Measurements from ENCODE around the gene DHRS13. TPM values are rescaled to one million over a fixed set of nuclear protein-coding genes. Genes with fewer than 3 reads are reported as not detected.

DHRS13 gene
- polyA plus RNA-seq, 2 of the 4 experiments (the other 2 are of a cell fraction): 4.8 to 7.0 TPM

DNA sequence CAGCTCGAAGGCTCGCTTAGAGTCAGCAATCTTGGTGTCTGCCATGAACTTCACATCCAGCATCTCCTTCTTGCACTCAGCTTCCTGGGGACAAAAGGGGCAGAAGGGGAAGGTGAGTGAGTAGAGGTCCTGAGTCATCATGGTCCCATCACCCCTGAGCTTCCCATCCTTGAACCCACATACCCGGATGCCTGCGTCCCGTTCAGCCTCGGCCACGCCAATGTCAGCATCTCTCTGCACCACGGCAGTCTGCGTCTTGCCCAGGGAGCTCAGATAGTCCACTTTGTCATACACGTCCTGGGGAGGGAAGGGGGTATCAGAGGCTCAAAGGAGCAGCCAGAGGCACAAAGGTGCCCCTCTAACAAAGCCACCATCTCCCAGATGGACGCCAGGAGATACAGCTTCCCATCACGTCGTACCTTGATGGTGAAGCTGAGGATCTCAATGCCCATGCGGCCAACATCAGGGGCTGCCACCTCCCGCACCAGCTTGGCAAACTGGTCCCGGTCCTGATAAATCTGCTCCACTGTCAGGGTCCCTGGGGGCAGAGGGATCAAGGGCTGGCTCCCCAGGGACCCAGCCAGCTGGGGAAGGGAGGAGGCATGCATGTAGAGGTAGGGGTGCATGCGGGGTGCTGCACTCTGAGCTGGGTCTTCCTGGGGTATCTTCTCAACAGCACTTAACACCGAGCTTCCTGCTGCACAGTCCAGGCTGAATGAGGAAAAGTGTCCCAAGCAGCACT lies 20.6 kb downstream of the DHRS13 start:
- H3K4me3 ChIP-seq: no peak overlapping the region
- FAIRE-seq: no peak
- TF ChIP-seq PBX3 (IDR thresholded peaks at IDR 0.05) (no peak), PHF8 (IDR thresholded peaks at IDR 0.05; ENCODE audit: borderline replicate concordance, low read depth) (no peak), CBX8 (IDR thresholded peaks at IDR 0.05) (no peak), TFCP2L1 (CRISPR knock-in tag; IDR thresholded peaks at IDR 0.05) (no peak), MAZ (IDR thresholded peaks at IDR 0.05; ENCODE audit: borderline replicate concordance, low read depth, low read length) (no peak), ZC3H11A (IDR thresholded peaks at IDR 0.05) (no peak), RNF2 (IDR thresholded peaks at IDR 0.05; ENCODE audit: borderline replicate concordance, low read depth) (no peak), HDAC2 (IDR thresholded peaks at IDR 0.05) (no peak), FOSB (CRISPR knock-in tag; IDR thresholded peaks at IDR 0.05) (no peak), HMGXB4 (CRISPR knock-in tag; IDR thresholded peaks at IDR 0.05; ENCODE audit: borderline replicate concordance) (no peak), FOXS1 (CRISPR knock-in tag; IDR thresholded peaks at IDR 0.05) (no peak)
- POLR2A ChIA-PET: interaction anchor here (1.9 kb wide), 1 partner anchor 14 kb away, joined by 5 read pairs; no protein-coding TSS in a partner anchor
- no peak for ATAC-seq
- no peaks in the 10 kb centered on the region for H3K9me3 ChIP-seq
- no peak overlapping the region for H3K27ac ChIP-seq
- DNase-seq (ENCODE audit: low read depth in 1 of 2, low spot score in 1 of 2): no peak
- H3K4me2 ChIP-seq: no peak overlapping the region
- 88% methylated on average over 18 of the region's 18 CpGs for WGBS (ENCODE audit: missing lambda C conversion rate)
- no peaks in the 10 kb centered on the region for H3K4me1 ChIP-seq
- CTCF ChIA-PET: interaction anchor here (0.7 to 5.9 kb wide), 11 partner anchors 10 to 235 kb away, joined by 3 to 82 read pairs (median 6); partner anchors contain the start of genes DHRS13, FLOT2, NEK8 and TLCD1

DNA sequence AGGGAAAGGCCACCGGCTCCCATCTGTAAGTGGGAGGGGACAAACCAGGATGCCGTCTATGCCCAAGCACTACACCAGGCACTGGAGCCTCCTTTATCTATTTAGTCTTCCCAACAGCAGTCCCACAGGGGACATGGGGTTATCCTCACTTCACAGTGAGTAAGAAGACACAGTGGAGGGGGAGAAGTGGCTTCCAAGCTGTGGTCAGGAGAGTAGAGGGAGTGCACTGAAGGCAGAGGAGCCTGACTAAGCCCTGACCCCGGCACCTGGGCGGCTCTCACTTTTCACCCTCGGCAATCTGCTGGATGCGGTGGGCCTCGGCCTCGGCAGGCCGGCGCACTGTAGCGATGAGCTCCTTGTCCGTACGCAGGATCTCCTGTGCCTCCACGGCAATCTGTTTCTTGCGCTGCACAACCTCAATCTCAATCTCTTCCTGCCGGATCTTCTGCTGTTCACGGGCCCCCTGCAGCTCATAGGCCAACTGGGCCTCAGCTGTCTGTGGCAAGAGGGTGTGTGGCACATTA lies 21.3 kb downstream of the DHRS13 start:
- ATAC-seq: no peak
- no peak for FAIRE-seq
- POLR2A ChIA-PET: interaction anchor here (1.9 kb wide), 1 partner anchor 15 kb away, joined by 5 read pairs; no protein-coding TSS in a partner anchor
- DNase-seq (ENCODE audit: low read depth in 1 of 2, low spot score in 1 of 2): no peak
- WGBS (ENCODE audit: missing lambda C conversion rate): 94% methylated on average over 17 of the region's 17 CpGs
- TF ChIP-seq NFE2L2 (conservative IDR thresholded peaks at IDR 0.05; ENCODE audit: low read length) (no peak), TP53 (CRISPR knock-in tag; IDR thresholded peaks at IDR 0.05) (no peak), NPAS2 (CRISPR knock-in tag; IDR thresholded peaks at IDR 0.05; ENCODE audit: borderline replicate concordance) (no peak), CBX8 (IDR thresholded peaks at IDR 0.05) (no peak), ZSCAN20 (CRISPR knock-in tag; IDR thresholded peaks at IDR 0.05) (no peak), ZNF302 (CRISPR knock-in tag; IDR thresholded peaks at IDR 0.05) (no peak), HEYL (CRISPR knock-in tag; IDR thresholded peaks at IDR 0.05) (no peak), ZC3H11A (IDR thresholded peaks at IDR 0.05) (no peak), RAD21 (conservative IDR thresholded peaks at IDR 0.05 in 1 of 2, IDR thresholded peaks at IDR 0.05 in 1 of 2) (no peak), KDM1A (IDR thresholded peaks at IDR 0.05; ENCODE audit: low read depth) (no peak), BCL3 (IDR thresholded peaks at IDR 0.05) (no peak), FOXS1 (CRISPR knock-in tag; IDR thresholded peaks at IDR 0.05) (no peak)
- H3K4me3 ChIP-seq: no peak overlapping the region
- CTCF ChIA-PET: interaction anchor here (0.6 to 5.9 kb wide), 11 partner anchors 10 to 236 kb away, joined by 3 to 82 read pairs (median 6); partner anchors contain the start of genes DHRS13, FLOT2, NEK8 and TLCD1
- no peaks in the 10 kb centered on the region for H3K9me3 ChIP-seq
- H3K27ac ChIP-seq: no peak overlapping the region
- no peak overlapping the region for H3K4me2 ChIP-seq
- H3K4me1 ChIP-seq: no peaks in the 10 kb centered on the region

Data from A549 (cell line).